ENCODE measurements around the gene HACL1. TPM values are rescaled to one million over a fixed set of nuclear protein-coding genes. Genes with fewer than 3 reads are reported as not detected.

Gene HACL1
- total RNA-seq, 1 donor from 2014 or later: 19.5 TPM

GRCh38 chr3:15523660-15524417, 77.5 kb downstream of the HACL1 start:
- DNase-seq: no peak

GRCh38 chr3:15522016-15522415, 79.4 kb downstream of the HACL1 start:
- no peak for DNase-seq

- DNase-seq: no peak
These were observed 79.8 kb downstream of the HACL1 start, which contains the start of gene COLQ for GRCh38 chr3:15521573-15521965. TSS of gene COLQ (minus strand) at chr3:15521706. CDS start at chr3:15521625, 81 bp downstream.

- DNase-seq: no peak
These were observed 80.4 kb downstream of the HACL1 start for GRCh38 chr3:15520804-15521572.

GRCh38 chr3:15520185-15520584, 81.2 kb downstream of the HACL1 start:
- no peak for DNase-seq

GRCh38 chr3:15519096-15519495, 82.3 kb downstream of the HACL1 start:
- no peak for DNase-seq

GRCh38 chr3:15514663-15515340, 86.6 kb downstream of the HACL1 start:
- no peak for DNase-seq

GRCh38 chr3:15513810-15514662, 87.3 kb downstream of the HACL1 start:
- no peak for DNase-seq

- DNase-seq: no peak
These were observed 88.3 kb downstream of the HACL1 start for GRCh38 chr3:15513116-15513515.

- peak; percentile 29 for DNase-seq
These were observed 89.2 kb downstream of the HACL1 start for GRCh38 chr3:15512166-15512565.

- DNase-seq: no peak
These were observed 90.2 kb downstream of the HACL1 start for GRCh38 chr3:15511156-15511555.

Other genes starting within 250 kb of the HACL1 start
- gene METTL6, start 174.0 kb downstream of the HACL1 start, total RNA-seq: 24.9 TPM
- gene EAF1, start 174.0 kb downstream of the HACL1 start, total RNA-seq: 14.8 TPM
- gene COLQ, start 79.9 kb downstream of the HACL1 start, total RNA-seq: 3.7 TPM
- 19.0 TPM for gene BTD, start 176 bp upstream of the HACL1 start, total RNA-seq
- gene ANKRD28, start 196.4 kb upstream of the HACL1 start, total RNA-seq: 62.4 TPM

All from skin of body (tissue), 2 donors.